ENCODE results near the gene PLPP4. TPM values are rescaled to one million over a fixed set of nuclear protein-coding genes. Genes with fewer than 3 reads are reported as not detected.

The PLPP4 gene
- total RNA-seq, 1 donor from 2014 or later, result 3.7 TPM

DNA sequence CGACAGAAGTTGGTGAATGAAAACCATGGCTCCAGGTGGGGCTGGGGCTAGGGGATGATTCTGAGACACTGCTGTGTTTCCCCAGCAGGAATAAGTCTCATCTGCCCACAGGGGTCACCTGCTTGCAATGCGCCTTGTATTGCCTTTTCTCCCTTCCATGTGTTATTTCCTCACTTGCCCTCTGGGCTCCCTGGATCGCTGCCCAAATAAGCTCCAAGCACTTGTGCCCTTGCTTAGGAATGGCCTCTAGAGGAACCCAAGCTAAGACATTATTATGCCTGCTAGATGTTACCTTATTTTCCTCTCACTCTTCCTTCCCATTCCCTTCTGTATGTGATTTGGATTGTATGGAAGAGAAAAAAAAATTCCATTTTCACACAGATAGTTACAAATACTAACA, 24.8 kb upstream of the PLPP4 start:
- no peak for DNase-seq (ENCODE audit: low read depth)
- TF ChIP-seq, protein P1, sequence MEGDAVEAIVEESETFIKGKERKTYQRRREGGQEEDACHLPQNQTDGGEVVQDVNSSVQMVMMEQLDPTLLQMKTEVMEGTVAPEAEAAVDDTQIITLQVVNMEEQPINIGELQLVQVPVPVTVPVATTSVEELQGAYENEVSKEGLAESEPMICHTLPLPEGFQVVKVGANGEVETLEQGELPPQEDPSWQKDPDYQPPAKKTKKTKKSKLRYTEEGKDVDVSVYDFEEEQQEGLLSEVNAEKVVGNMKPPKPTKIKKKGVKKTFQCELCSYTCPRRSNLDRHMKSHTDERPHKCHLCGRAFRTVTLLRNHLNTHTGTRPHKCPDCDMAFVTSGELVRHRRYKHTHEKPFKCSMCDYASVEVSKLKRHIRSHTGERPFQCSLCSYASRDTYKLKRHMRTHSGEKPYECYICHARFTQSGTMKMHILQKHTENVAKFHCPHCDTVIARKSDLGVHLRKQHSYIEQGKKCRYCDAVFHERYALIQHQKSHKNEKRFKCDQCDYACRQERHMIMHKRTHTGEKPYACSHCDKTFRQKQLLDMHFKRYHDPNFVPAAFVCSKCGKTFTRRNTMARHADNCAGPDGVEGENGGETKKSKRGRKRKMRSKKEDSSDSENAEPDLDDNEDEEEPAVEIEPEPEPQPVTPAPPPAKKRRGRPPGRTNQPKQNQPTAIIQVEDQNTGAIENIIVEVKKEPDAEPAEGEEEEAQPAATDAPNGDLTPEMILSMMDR (conservative IDR thresholded peaks at IDR 0.05; ENCODE audit: low read depth, low read length), result peak; percentile 39
- H3K4me3 ChIP-seq (ENCODE audit: low read depth, low read length), result no peak overlapping the region

DNA sequence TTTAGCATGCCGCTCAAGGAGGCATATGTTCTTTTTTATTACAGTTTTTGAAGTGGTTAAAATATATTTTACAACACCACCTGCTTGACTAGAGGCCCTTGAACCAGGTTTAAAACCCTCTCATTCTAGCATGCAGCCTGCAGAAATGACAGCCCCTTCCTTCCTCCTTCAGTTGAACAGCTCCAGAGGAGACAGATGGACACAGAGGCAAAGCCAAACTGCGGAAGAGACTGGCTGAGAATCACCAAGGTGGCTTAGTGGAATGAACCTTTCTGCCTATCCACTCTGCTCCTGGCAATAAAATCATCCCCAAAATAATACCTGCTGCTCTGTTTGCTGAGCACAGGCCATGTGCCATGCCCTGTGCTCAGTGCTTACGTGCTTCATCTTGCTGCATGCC, 23.9 kb upstream of the PLPP4 start:
- DNase-seq (ENCODE audit: low read depth), result no peak
- TF ChIP-seq, protein P1 (conservative IDR thresholded peaks at IDR 0.05; ENCODE audit: low read depth, low read length), result no peak
- H3K4me3 ChIP-seq (ENCODE audit: low read depth, low read length), result no peak overlapping the region

DNA sequence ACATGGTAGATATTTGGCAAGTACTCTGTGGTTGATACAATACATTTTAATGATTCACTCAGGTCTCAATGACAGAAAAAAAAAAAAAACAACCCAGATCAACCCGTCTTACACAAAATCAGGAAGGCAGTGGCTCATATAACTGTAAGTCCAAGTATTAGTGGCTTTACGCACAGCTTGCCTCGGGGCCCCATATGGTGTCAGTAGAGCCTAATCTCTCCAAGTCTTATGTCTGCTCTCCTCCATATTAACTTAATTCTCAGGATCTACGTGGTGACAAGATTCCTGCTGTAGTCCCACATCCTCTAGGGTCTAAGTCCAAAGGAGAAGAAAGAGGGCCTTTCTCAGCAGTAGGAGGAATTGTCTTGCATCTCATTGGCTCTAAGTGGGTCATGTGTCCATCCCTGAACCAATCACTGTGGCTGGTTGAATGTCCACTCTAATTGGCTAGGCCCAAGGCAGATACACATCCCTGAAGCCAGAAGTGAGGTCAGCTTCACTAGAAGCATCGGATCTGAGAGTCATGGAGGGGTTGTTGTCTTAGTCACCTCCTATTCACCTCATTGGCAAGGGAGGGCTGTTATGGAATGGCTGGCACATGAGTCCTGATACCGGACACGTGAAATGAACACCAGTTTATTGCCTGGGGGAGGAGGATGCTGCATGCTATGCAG, 20.5 kb upstream of the PLPP4 start:
- H3K4me3 ChIP-seq (ENCODE audit: low read depth, low read length), result no peak overlapping the region
- no peak for DNase-seq (ENCODE audit: low read depth)
- TF ChIP-seq, protein P1 (conservative IDR thresholded peaks at IDR 0.05; ENCODE audit: low read depth, low read length), result peak; percentile 44

DNA sequence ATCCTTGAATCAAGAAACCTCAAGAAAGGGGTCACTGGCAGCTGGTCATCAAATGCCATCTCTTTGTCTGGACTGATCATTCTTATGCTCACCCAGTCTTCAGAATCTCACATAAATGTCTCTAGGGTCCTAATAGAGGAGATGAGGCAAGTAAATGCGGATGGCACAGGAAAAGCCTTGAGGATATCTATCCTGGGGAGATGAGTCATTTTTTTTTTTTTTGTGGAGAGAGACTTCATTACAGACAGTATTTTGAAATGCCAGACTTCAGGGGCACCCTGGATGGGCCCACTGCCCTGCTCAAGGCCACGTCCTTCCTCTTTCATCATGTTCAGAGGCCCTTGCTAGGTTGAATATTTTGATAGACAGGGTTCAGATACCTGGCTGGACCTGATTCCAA, 19.5 kb upstream of the PLPP4 start:
- no peak for DNase-seq (ENCODE audit: low read depth)
- TF ChIP-seq, protein P1 (conservative IDR thresholded peaks at IDR 0.05; ENCODE audit: low read depth, low read length), result no peak

DNA sequence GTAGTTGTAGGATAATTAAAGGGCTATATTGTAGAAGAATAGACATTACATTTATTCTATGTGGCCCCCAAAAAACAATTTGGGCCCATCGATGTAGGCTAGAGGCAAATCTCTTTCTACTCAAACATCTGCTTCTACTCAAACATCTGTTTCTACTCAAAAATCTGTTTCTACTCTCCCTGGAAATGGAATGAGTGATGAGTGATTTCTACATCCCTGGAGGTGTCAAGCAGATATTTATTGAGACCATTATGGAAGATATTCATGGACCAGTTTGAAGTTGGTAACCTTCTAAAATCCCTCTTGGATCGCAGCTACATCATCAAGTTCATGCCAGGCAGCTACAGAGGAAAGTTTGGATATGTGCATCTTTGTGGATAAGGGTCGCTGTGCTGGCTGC, 5.1 kb upstream of the PLPP4 start:
- DNase-seq (ENCODE audit: low read depth), result no peak
- TF ChIP-seq, protein P1 (conservative IDR thresholded peaks at IDR 0.05; ENCODE audit: low read depth, low read length), result no peak
- no peak overlapping the region for H3K4me3 ChIP-seq (ENCODE audit: low read depth, low read length)

More for the DNA sequence above, 19.5 kb upstream of the PLPP4 start:
- H3K4me3 ChIP-seq (ENCODE audit: low read depth, low read length), result no peak overlapping the region

DNA sequence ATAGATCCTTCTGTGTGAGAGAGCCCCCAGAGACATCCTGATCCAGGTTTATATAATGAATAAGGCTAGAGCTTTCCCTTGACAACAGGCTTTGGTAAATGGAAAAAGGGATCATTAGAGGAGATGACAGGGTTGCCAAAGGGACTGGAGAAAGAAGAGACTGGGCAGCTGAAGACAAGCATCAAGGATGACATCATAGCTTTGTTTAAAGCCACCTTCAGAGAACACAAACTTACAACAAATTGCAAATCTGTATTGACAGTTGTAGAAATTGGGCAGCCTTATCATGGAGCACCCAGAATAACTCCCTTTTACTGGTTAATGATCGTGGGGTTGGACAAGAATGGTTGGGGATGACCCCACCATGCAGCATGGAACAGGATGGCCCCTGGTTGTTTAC, 3.7 kb upstream of the PLPP4 start:
- no peak overlapping the region for H3K4me3 ChIP-seq (ENCODE audit: low read depth, low read length)
- TF ChIP-seq, protein P1 (conservative IDR thresholded peaks at IDR 0.05; ENCODE audit: low read depth, low read length), result no peak
- no peak for DNase-seq (ENCODE audit: low read depth)

DNA sequence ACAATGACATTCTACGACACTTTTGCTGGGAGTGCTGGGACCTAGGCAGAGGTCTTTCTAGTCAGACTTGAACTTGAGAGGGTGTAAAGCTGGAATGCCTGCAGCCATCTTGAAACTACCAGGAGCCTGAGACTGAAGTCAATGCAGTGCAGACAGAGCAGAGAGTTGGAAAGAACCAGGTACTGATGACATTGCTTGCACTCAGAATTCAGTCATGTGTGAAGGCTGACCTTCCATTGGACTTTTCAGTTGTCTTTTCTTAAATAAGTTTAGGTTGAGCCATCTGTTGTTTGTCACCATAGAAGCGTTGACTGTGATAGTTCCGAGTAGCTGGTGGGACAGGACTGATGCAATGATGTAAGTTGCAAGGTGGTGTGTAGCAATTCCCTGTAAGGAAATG, 3.1 kb upstream of the PLPP4 start:
- no peak for DNase-seq (ENCODE audit: low read depth)
- H3K4me3 ChIP-seq (ENCODE audit: low read depth, low read length), result no peak overlapping the region
- TF ChIP-seq, protein P1 (conservative IDR thresholded peaks at IDR 0.05; ENCODE audit: low read depth, low read length), result no peak
